GM21529 (cell line): ENCODE data around the gene RNF10.
"Not testable (repeated sequence)": the region's sequence is repeated elsewhere in the genome, so short reads cannot be mapped to it uniquely, and the experiment has no call there.

ENCODE experiments used
- ATAC-seq: cut with Tn5 transposase; IDR thresholded peaks from one replicate; pipeline ENCODE4 v1.9.1; 2021; ENCODE audit not compliant: unreplicated experiment

The RNF10 gene

DNA sequence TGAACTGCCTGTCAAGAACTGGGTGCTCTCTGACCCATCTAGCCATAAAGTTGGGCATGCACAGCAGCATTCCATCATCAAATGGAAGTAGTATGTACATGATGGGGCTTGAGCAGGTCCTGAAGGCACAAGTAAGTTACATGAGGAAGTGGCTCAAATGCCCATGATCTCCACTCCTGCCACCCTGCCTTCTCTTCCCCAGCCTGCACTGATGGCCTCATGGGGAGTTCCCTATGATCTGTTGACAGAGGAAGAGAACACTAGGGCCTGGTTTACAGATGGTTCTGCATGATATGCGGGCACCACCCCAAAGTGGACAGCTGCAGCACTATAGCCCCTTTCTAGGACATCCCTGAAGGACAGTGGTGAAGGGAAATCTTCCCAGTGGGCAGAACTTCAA lies 77.4 kb downstream of the RNF10 start:
- ATAC-seq: not testable (repeated sequence)

DNA sequence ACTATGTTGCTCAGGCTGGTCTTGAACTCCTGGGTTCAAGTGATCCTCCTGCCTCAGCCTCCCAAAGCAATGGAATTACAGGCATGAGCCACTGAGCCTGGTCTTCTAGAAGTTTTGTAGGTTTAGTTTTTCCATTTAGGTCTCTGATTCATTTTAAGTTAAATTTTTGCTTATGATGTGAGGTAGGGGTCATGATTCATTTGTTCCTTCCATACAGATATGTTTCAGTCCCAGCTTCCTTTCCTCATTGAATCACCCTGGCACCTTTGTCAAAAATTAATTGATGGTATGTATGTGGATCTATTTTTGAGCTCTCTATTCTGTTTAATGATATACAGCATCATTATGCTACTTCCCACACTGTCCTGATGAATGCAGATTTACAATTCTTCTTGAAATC lies 80.7 kb downstream of the RNF10 start:
- ATAC-seq: no peak

DNA sequence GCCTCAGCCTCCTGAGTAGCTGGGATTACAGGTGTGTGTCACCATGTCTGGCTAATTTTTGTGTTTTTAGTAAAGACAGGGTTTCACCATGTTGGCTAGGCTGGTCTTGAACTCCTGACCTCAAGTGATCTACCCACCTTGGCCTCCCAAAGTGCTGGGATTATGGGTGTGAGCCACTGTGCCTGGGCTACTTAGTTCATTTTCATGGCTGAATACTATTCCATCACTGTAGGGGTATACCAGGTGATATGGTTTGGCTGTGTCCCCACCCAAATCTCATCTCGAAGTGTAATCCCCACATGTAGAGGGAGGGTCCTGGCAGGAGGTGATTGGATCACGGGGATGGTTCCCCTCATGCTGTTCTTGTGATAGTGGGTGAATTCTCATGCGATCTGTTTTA lies 83.0 kb downstream of the RNF10 start:
- ATAC-seq: not testable (repeated sequence)

DNA sequence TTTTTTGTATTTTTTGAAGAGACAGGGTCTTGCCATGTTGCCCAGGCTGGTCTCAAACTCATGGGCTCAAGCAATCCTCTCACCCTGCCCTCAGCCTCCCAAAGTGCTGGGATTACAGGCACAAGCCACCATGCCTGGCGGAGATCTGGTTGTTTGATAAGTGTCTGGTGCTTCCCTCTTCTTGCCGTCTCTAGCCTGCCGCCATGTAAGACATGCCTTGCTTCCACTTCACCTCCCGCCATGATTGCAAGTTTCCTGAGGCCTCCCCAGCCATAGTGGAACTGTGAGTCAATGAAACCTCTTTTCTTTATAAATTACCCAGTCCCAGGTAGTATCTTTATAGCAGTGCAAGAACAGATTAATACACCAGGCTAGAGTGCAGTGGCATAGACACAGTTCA lies 83.6 kb downstream of the RNF10 start:
- not testable (repeated sequence) for ATAC-seq

DNA sequence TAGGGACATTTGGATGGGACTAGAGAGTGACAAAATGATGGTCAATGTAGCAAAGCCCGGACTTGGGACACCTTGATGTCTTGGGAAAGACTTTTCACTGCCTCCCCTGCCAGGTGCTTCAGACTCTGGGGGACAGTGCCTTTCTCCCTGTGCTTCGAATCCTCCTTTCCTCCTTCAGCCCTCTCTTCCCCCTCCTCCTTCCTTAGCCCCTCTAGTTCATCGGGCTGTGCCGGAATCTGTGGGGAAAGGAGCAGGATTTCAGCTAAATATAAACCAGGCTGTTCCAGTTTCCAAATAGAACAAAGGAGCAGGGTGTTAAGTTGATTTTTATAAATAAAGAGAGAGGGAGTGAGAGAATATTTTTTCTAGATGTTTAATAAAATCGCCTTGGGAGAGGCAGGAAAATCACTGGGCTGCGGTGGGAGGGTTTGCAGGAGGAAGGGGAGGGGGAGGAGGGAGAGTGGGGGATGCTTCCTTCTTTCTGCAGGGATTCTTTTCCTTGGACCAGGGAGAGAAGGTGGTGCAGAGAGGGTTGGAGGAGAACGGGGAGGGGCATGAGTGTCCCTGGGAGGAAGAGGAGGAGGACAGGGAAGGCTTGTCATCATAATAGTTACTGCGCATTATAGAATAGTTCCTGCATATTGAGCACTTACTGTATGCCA lies 84.9 kb downstream of the RNF10 start:
- no peak for ATAC-seq

DNA sequence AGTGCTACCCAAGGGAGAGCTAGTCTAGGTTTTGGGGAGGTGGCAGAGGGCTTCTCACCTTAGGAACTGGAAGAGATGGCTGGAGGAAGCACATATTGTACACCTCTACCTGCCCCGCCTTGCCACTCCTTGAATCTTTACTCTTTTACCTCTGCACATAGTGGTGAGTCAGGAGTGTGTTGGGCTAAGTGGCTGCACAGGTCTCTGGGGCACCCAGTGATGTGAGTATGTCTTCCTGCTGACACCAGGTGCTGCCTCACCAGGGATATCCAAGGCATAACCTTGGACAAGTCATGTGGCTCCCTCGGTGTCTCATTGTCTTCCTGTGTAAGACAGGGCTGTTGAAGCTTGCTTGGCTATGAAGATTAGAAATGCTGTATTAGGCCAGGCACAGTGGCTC lies 86.5 kb downstream of the RNF10 start:
- no peak for ATAC-seq

DNA sequence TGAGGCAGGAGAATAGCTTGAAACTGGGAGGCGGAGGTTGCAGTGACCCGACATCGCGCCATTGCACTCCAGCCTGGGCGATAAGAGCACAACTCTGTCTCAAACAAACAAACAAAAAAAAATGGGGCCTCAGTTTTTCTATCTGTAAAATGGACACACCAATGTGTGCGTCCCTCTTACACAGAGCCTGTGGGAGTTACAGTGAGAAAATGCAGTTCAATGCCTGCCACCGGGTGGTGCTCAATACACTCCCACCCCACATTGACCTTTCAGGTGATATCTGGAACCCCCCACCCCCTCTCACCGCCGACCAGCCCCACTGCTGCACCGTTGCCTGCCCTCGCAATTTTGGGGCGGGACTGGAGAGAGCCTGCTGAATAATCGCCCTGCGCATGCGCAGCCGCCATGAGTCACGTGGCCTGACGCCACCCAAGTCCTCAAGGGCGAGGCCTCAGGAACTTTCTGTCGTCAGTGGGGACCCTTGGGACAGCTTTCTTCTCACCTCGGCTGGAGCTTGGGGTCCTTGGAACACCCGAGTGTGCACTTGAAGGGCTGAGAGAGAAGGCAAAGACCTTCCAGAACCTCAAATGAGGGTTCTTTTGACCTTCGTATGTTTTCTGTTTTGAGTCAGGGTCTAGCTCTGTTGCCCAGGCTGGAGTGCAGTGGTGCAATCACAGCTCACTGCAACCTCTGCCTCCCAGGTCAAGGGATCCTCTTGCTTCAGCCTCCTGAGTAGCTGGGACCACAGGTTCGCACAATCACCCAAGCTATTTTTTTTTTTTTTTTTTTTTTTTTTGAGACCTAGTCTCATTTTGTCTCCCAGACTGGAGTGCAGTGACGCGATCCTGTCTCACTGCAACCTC lies 91.6 kb downstream of the RNF10 start:
- no peak for ATAC-seq
